Vagina (tissue), 2 donors: ENCODE measurements around the gene RBM19.

Source experiments
- CTCF ChIP-seq, 3 experiments: fragments of 450-650 bp in 2 of 3; fragments of 200-600 bp in 1 of 3; sonication (generic) in 1 of 3; IDR thresholded peaks; one replicate each; pipeline ENCODE4 v1.5.1; 2017 to 2019; ENCODE audit warnings: antibody characterized with exemption in 3 of 3, mild to moderate bottlenecking in 2 of 3, moderate library complexity in 2 of 3
- POLR2A ChIP-seq, 2 donors: fragments of 450-650 bp; IDR thresholded peaks; one replicate each; pipeline ENCODE4 v1.6.1; 2017; ENCODE audit warnings: antibody characterized with exemption in 2 of 2, mild to moderate bottlenecking in 2 of 2, moderate library complexity in 2 of 2
- POLR2AphosphoS5 ChIP-seq, 2 donors: sonication (generic); formaldehyde crosslinking; IDR thresholded peaks; one replicate each; pipeline ENCODE4 v1.9.0; 2017; ENCODE audit warnings: antibody characterized with exemption in 2 of 2, mild to moderate bottlenecking in 2 of 2, low read depth in 1 of 2; ENCODE audit not compliant: insufficient read depth in 1 of 2

DNA sequence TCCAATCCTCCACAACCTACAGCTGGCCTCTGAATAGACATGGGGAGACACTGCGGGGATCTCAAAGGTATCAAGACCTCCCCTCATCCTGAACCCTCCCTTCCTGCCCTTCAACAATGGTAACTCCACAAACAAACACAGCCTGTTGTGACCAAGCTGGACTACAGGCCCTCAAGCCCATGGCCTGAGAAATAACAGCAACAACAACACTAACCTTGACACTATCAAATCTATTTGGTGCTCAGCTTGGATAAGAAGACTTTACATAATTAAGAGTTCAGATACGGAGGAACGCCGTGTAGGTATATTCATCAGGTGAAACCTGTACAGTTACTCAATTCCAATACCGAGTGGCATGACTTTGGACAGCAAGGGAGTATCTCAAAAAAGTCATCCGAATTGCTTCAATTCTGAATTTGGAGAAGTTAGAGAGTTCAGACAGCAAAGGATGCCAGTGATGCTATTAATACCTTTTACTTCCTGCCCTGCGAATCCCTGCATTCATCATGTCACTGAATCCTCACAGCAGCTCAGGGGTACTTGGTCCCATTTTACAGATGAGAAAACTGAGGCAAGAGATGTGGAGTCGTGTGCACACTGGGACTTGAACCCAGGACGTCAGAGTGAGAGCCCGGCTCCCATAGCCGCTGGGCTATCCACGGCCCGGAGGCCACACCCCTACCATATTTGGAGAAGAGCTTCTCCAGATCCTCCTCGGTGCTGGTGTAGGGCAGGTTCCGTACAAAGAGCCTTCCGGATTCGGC lies 17.8 kb downstream of the RBM19 start:
- TF ChIP-seq CTCF (IDR thresholded peaks at IDR 0.05), result no peak
- no peak for TF ChIP-seq POLR2AphosphoS5 (IDR thresholded peaks at IDR 0.05; ENCODE audit: insufficient read depth in 1 of 2, low read depth in 1 of 2)
- TF ChIP-seq POLR2A (IDR thresholded peaks at IDR 0.05), result no peak
